ENCODE results near the gene GARNL3. TPM values are rescaled to one million over a fixed set of nuclear protein-coding genes. Genes with fewer than 3 reads are reported as not detected.
A peak's percentile ranks its signal among the peaks of the same experiment; 100 is the strongest.

The GARNL3 gene
- polyA plus RNA-seq, 2 donors = 3.5 TPM

DNA sequence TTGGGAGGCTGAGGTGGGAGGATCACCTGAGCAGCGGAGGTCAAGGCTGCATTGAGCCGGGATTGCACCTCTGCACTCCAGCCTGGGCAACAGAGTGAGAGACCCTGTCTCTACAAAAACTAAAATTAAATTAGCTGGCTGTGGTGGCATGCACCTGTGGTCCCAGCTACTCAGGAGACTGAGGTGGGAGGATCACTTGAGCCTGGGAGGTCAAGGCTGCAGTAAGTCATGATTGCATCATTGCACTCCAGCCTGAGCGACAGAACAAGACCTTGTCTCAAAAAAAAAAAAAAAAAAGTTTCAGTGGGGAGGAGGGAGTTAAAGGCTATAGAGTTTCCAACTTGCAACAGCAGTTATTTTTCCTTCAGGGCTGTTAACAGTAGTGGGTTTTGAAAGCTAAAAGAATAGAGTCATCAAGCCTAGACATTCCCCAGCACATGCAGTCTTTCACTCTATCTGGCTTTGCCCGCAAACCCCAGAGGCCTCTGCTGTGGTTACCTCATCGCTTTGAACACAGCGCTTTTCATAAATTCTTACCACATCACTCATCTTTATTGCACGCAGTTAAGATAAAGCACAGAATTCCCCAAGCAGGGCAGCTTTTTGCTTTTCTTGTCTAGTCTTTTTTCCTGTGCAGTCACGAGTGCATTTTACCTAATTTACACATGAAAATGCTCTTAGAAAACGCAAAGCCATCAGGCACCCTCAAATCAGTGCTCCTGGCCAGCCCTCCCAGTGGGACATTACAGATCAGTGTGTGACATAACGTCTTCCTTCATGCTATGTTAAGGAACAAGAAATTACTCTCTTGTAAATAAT, 123.7 kb downstream of the GARNL3 start:
- Histone ChIP-seq H3K27ac (ENCODE audit: low read depth in 2 of 2, low read length in 1 of 2) (no peak overlapping the region), H3K4me3 (ENCODE audit: low read depth in 1 of 2, low read length in 2 of 2) (no peak overlapping the region), H3K4me1 (ENCODE audit: control insufficient read depth in 2 of 2, insufficient read depth in 2 of 2, low read length in 1 of 2) (peaks cover 0 to 5% of the 10 kb centered on the region in 2 donors), H3K9me3 (ENCODE audit: control insufficient read depth in 2 of 2, insufficient read depth in 1 of 2, low read depth in 1 of 2, low read length in 1 of 2) (no peaks in the 10 kb centered on the region), H3K27me3 (ENCODE audit: control insufficient read depth in 1 of 2, insufficient read depth in 2 of 2, low read length in 2 of 2) (no peaks in the 10 kb centered on the region), H3K36me3 (ENCODE audit: control insufficient read depth in 2 of 2, insufficient read depth in 2 of 2, low read length in 1 of 2) (no peaks in the 10 kb centered on the region)
- 41 to 46% methylated on average over 10 of the region's 10 CpGs for WGBS, 2 donors

DNA sequence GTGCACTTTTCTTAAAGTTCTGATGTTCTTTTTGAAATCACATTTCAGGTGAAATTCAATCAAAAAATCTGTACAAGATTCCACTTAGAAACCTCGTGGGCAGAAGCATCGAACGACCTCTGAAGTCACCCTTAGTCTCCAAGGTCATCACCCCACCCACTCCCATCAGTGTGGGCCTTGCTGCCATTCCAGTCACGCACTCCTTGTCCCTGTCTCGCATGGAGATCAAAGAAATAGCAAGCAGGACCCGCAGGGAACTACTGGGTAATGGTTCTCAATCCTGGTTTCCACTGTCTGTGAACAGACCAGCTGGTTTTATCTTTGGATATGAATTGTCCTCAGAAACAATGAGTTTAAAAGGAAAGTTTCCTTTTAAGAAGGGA, 124.3 kb downstream of the GARNL3 start:
- no peak overlapping the region for H3K4me3 ChIP-seq (ENCODE audit: low read depth in 1 of 2, low read length in 2 of 2)
- 49 to 53% methylated on average over 6 of the region's 6 CpGs for WGBS, 2 donors
- no peaks in the 10 kb centered on the region for H3K27me3 ChIP-seq (ENCODE audit: control insufficient read depth in 1 of 2, insufficient read depth in 2 of 2, low read length in 2 of 2)
- H3K9me3 ChIP-seq (ENCODE audit: control insufficient read depth in 2 of 2, insufficient read depth in 1 of 2, low read depth in 1 of 2, low read length in 1 of 2) = no peaks in the 10 kb centered on the region
- H3K27ac ChIP-seq (ENCODE audit: low read depth in 2 of 2, low read length in 1 of 2) = no peak overlapping the region
- H3K4me1 ChIP-seq (ENCODE audit: control insufficient read depth in 2 of 2, insufficient read depth in 2 of 2, low read length in 1 of 2) = peaks cover 0 to 5% of the 10 kb centered on the region in 2 donors
- H3K36me3 ChIP-seq (ENCODE audit: control insufficient read depth in 2 of 2, insufficient read depth in 2 of 2, low read length in 1 of 2) = no peaks in the 10 kb centered on the region

DNA sequence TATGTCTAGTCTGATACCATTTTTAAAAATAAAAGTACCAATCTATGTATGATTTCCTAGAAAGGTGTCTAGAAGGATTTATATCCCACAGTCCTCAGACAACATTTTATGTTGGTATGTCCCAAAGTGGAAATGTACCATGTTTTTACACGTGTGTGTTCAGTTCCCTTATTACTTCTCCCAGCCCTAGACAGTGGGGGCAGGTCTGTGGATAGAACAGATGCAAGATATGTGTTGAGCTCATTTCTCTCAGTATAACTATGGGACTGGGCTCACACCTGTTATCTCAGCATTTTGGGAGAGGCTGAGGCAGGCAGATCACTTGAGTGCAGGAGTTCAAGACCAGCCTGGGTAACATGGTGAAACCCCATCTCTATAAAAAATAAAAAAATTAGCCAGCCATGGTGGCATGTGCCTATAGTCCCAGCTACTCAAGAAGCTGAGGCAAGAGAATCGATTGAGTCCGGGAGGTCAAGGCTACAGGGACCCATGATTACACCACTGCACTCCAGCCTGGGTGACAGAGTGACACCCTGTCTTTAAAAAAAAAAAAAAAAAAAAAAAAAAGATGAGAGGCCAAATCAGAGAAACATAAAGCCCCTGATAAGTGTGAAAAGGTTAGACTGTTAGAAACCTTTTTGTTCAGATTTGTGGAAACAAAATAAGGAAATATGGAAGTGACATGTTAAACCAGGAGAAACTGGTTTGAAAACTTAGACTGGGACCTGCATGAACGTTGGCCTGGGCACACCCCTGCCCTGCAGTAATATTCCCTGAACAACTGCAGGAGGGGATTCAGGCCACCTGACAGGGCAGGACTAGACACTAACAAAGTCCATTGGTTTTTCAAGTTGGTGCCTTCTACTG, 125.0 kb downstream of the GARNL3 start:
- Histone ChIP-seq H3K27me3 (ENCODE audit: control insufficient read depth in 1 of 2, insufficient read depth in 2 of 2, low read length in 2 of 2) (no peaks in the 10 kb centered on the region), H3K27ac (ENCODE audit: low read depth in 2 of 2, low read length in 1 of 2) (no peak overlapping the region), H3K4me3 (ENCODE audit: low read depth in 1 of 2, low read length in 2 of 2) (no peak overlapping the region), H3K36me3 (ENCODE audit: control insufficient read depth in 2 of 2, insufficient read depth in 2 of 2, low read length in 1 of 2) (no peaks in the 10 kb centered on the region), H3K4me1 (ENCODE audit: control insufficient read depth in 2 of 2, insufficient read depth in 2 of 2, low read length in 1 of 2) (peaks cover 0 to 2% of the 10 kb centered on the region in 2 donors), H3K9me3 (ENCODE audit: control insufficient read depth in 2 of 2, insufficient read depth in 1 of 2, low read depth in 1 of 2, low read length in 1 of 2) (no peaks in the 10 kb centered on the region)
- WGBS, 2 donors = 65 to 76% methylated on average over 4 of the region's 4 CpGs

DNA sequence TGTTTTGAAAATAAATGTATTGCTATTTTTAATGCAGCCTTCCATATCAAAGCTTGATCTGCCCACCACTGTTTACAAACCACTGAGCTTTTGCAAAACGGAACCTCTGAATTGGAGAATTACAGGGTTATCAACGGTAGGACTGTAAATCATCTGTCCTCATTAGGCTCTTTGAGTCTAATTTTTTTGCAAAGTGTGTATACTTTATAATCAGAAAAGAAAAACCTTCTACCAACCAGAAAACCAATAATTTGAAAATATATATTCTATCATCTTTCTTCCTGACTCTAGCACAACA, 125.6 kb downstream of the GARNL3 start:
- WGBS, 2 donors = 60 to 65% methylated on average over 2 of the region's 2 CpGs
- Histone ChIP-seq H3K9me3 (ENCODE audit: control insufficient read depth in 2 of 2, insufficient read depth in 1 of 2, low read depth in 1 of 2, low read length in 1 of 2) (no peaks in the 10 kb centered on the region), H3K4me3 (ENCODE audit: low read depth in 1 of 2, low read length in 2 of 2) (no peak overlapping the region), H3K27me3 (ENCODE audit: control insufficient read depth in 1 of 2, insufficient read depth in 2 of 2, low read length in 2 of 2) (no peaks in the 10 kb centered on the region), H3K36me3 (ENCODE audit: control insufficient read depth in 2 of 2, insufficient read depth in 2 of 2, low read length in 1 of 2) (no peaks in the 10 kb centered on the region), H3K4me1 (ENCODE audit: control insufficient read depth in 2 of 2, insufficient read depth in 2 of 2, low read length in 1 of 2) (peaks cover 0 to 2% of the 10 kb centered on the region in 2 donors), H3K27ac (ENCODE audit: low read depth in 2 of 2, low read length in 1 of 2) (no peak overlapping the region)

DNA sequence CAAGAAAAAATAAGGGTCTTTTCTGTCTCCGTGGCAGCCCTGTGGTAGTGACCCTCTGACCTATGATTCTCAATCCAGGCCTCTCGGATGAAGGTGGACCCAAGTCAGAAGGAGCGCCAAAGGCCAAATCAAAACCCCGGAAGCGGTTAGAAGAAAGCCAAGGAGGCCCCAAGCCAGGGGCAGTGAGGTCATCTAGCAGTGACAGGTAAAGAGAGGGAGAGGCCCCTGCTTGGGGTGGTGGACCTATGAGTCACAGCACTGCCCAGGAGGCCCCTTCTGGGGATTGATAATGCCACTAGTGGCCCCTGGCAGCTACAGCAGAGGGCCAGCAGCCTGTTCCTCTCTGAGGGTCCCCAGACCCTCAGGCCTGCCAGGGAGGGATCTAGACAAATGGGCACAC, 126.0 kb downstream of the GARNL3 start:
- Histone ChIP-seq H3K27ac (ENCODE audit: low read depth in 2 of 2, low read length in 1 of 2) (no peak overlapping the region), H3K9me3 (ENCODE audit: control insufficient read depth in 2 of 2, insufficient read depth in 1 of 2, low read depth in 1 of 2, low read length in 1 of 2) (no peaks in the 10 kb centered on the region), H3K36me3 (ENCODE audit: control insufficient read depth in 2 of 2, insufficient read depth in 2 of 2, low read length in 1 of 2) (no peaks in the 10 kb centered on the region), H3K4me1 (ENCODE audit: control insufficient read depth in 2 of 2, insufficient read depth in 2 of 2, low read length in 1 of 2) (peaks cover 0 to 2% of the 10 kb centered on the region in 2 donors), H3K27me3 (ENCODE audit: control insufficient read depth in 1 of 2, insufficient read depth in 2 of 2, low read length in 2 of 2) (no peaks in the 10 kb centered on the region), H3K4me3 (ENCODE audit: low read depth in 1 of 2, low read length in 2 of 2) (no peak overlapping the region)
- WGBS, 2 donors = 58 to 71% methylated on average over 5 of the region's 5 CpGs

DNA sequence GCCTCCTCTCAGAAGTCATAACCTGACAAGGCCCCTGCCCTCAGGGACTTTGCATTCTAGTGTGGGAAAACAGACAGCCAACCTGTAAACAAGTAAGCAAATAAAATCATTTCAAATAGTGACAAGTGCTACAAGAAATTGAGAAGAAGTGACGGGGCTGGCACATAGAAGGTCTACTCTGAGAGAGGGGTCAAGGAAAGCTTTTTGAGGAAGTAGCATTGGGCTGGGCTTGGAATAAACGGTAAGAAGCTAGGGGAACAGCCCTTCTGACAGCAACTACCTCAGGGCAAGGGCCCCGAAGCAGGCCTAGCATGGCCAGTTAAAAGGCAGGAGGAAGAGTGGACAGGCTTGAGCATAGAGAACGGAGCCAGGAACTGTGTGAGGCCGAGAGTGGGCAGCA, 127.6 kb downstream of the GARNL3 start:
- Histone ChIP-seq H3K4me1 (ENCODE audit: control insufficient read depth in 2 of 2, insufficient read depth in 2 of 2, low read length in 1 of 2) (peaks cover 0 to 2% of the 10 kb centered on the region in 2 donors), H3K4me3 (ENCODE audit: low read depth in 1 of 2, low read length in 2 of 2) (no peak overlapping the region), H3K27me3 (ENCODE audit: control insufficient read depth in 1 of 2, insufficient read depth in 2 of 2, low read length in 2 of 2) (no peaks in the 10 kb centered on the region), H3K36me3 (ENCODE audit: control insufficient read depth in 2 of 2, insufficient read depth in 2 of 2, low read length in 1 of 2) (no peaks in the 10 kb centered on the region), H3K9me3 (ENCODE audit: control insufficient read depth in 2 of 2, insufficient read depth in 1 of 2, low read depth in 1 of 2, low read length in 1 of 2) (no peaks in the 10 kb centered on the region), H3K27ac (ENCODE audit: low read depth in 2 of 2, low read length in 1 of 2) (no peak overlapping the region)
- WGBS, 2 donors = 85 to 91% methylated on average over 5 of the region's 5 CpGs

DNA sequence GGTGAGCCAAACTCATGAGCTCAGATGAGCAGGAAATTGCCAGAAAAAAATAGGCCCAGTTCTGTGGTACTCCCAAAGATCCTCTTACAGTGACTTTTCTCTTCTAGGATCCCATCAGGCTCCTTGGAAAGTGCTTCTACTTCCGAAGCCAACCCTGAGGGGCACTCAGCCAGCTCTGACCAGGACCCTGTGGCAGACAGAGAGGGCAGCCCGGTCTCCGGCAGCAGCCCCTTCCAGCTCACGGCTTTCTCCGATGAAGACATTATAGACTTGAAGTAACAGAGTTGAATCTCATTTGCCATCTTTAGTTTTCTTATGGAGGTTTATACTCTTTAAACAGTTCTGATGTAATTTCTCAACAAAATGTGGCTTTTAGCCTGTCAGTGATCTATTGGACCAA, 128.4 kb downstream of the GARNL3 start:
- 90 to 94% methylated on average over 5 of the region's 5 CpGs for WGBS, 2 donors
- H3K27ac ChIP-seq (ENCODE audit: low read depth in 2 of 2, low read length in 1 of 2) = no peak overlapping the region

DNA sequence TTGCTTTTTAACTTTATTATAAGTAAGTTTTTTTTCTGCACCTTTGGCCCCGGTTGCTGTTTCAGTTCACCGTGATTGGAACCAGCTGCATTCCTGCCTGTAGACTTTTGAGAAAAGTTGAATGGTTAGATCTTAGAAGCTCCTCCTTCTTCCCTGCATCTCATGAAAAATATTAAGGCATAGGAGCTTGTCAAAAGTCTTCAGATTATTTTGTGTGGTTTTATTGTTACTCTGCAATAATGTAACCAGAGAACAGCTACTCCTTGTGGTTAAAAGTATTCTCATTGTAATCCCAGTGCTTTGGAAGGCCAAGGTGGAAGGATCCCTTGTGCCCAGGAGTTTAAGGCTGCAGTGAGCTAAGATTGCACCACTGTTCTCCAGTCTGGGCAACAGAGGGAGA, 129.1 kb downstream of the GARNL3 start:
- H3K27me3 ChIP-seq (ENCODE audit: control insufficient read depth in 1 of 2, insufficient read depth in 2 of 2, low read length in 2 of 2) = no peaks in the 10 kb centered on the region

More for the DNA sequence above, 128.4 kb downstream of the GARNL3 start:
- peaks cover 0 to 3% of the 10 kb centered on the region in 2 donors for H3K4me1 ChIP-seq (ENCODE audit: control insufficient read depth in 2 of 2, insufficient read depth in 2 of 2, low read length in 1 of 2)
- no peaks in the 10 kb centered on the region for H3K27me3 ChIP-seq (ENCODE audit: control insufficient read depth in 1 of 2, insufficient read depth in 2 of 2, low read length in 2 of 2)
- H3K4me3 ChIP-seq (ENCODE audit: low read depth in 1 of 2, low read length in 2 of 2) = no peak overlapping the region
- H3K36me3 ChIP-seq (ENCODE audit: control insufficient read depth in 2 of 2, insufficient read depth in 2 of 2, low read length in 1 of 2) = no peaks in the 10 kb centered on the region
- H3K9me3 ChIP-seq (ENCODE audit: control insufficient read depth in 2 of 2, insufficient read depth in 1 of 2, low read depth in 1 of 2, low read length in 1 of 2) = no peaks in the 10 kb centered on the region

DNA sequence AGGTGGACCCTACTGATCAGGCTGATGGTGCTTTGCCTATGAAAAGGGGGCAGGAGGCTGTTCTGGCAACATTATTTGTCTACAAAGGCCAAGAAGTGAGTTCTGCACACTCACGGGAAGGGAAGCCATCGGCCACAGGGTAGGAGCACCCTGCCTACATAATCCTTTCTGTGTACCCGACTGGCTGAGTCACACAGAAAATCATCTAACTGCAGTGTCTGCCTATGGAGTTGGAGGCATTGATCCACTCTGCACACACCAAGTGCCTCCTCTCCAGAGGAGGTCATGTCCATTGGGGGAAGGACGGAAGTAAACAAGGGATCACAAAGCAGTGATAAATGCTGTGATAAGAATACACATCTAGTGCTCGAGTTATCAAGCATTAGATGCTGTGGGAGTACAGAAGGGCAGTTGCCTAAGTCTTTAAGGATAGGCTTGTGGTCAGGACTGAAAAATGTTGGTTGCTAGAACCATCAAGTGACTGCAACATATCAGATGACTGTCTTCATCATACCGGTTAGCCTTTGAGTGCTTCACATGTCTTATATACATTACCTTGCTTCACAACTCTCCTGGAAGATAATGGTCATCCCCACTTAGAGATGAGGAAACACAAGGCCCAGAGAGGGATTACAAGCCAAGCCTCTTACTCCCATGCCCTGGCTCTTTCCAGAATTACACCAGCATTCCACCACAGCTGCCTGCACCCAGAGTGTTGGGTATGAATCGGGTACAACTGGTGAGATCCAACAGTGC, 131.1 kb downstream of the GARNL3 start:
- peak overlapping the region in 1 of 2 donors; percentile 67 for H3K27ac ChIP-seq (ENCODE audit: low read depth in 2 of 2, low read length in 1 of 2)
- 77% methylated on average over 7 of the region's 7 CpGs for WGBS, 2 donors
- H3K9me3 ChIP-seq (ENCODE audit: control insufficient read depth in 2 of 2, insufficient read depth in 1 of 2, low read depth in 1 of 2, low read length in 1 of 2) = no peaks in the 10 kb centered on the region
- no peaks in the 10 kb centered on the region for H3K27me3 ChIP-seq (ENCODE audit: control insufficient read depth in 1 of 2, insufficient read depth in 2 of 2, low read length in 2 of 2)
- peaks cover 0 to 8% of the 10 kb centered on the region in 2 donors for H3K4me1 ChIP-seq (ENCODE audit: control insufficient read depth in 2 of 2, insufficient read depth in 2 of 2, low read length in 1 of 2)
- H3K4me3 ChIP-seq (ENCODE audit: low read depth in 1 of 2, low read length in 2 of 2) = peak overlapping the region in 1 of 2 donors; percentile 55
- no peaks in the 10 kb centered on the region for H3K36me3 ChIP-seq (ENCODE audit: control insufficient read depth in 2 of 2, insufficient read depth in 2 of 2, low read length in 1 of 2)

More for the DNA sequence above, 129.1 kb downstream of the GARNL3 start:
- H3K9me3 ChIP-seq (ENCODE audit: control insufficient read depth in 2 of 2, insufficient read depth in 1 of 2, low read depth in 1 of 2, low read length in 1 of 2) = no peaks in the 10 kb centered on the region
- WGBS, 2 donors = 48 to 56% methylated on average over 2 of the region's 2 CpGs
- H3K36me3 ChIP-seq (ENCODE audit: control insufficient read depth in 2 of 2, insufficient read depth in 2 of 2, low read length in 1 of 2) = no peaks in the 10 kb centered on the region
- H3K4me1 ChIP-seq (ENCODE audit: control insufficient read depth in 2 of 2, insufficient read depth in 2 of 2, low read length in 1 of 2) = peaks cover 0 to 8% of the 10 kb centered on the region in 2 donors
- no peak overlapping the region for H3K27ac ChIP-seq (ENCODE audit: low read depth in 2 of 2, low read length in 1 of 2)
- no peak overlapping the region for H3K4me3 ChIP-seq (ENCODE audit: low read depth in 1 of 2, low read length in 2 of 2)
